ENCODE results near the gene PPP1R9A. TPM values are rescaled to one million over a fixed set of nuclear protein-coding genes. Genes with fewer than 3 reads are reported as not detected.

The PPP1R9A gene
- total RNA-seq, 1 donor from 2014 or later: 14.1 TPM

DNA sequence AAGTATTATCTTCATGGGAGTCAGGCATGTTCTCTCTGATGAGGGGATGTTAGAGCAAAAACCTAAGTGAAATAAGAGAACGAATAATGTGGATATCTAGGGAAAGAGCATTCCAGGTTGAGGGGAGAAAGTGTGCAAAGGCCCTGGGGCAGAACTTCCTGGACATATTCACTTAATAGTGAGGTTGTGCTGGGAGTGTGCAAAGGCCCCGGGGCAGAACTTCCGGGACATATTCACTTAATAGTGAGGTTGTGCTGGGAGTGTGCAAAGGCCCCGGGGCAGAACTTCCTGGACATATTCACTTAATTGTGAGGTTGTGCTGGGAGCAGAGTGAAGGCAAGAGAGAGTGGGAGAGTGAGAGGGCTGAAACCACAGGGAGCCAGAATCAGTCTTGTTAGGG is 405.2 kb downstream of the PPP1R9A start:
- H3K4me3 ChIP-seq (ENCODE audit: low read depth, low read length): no peak overlapping the region
- no peak for DNase-seq (ENCODE audit: low read depth)
- TF ChIP-seq, protein P1, sequence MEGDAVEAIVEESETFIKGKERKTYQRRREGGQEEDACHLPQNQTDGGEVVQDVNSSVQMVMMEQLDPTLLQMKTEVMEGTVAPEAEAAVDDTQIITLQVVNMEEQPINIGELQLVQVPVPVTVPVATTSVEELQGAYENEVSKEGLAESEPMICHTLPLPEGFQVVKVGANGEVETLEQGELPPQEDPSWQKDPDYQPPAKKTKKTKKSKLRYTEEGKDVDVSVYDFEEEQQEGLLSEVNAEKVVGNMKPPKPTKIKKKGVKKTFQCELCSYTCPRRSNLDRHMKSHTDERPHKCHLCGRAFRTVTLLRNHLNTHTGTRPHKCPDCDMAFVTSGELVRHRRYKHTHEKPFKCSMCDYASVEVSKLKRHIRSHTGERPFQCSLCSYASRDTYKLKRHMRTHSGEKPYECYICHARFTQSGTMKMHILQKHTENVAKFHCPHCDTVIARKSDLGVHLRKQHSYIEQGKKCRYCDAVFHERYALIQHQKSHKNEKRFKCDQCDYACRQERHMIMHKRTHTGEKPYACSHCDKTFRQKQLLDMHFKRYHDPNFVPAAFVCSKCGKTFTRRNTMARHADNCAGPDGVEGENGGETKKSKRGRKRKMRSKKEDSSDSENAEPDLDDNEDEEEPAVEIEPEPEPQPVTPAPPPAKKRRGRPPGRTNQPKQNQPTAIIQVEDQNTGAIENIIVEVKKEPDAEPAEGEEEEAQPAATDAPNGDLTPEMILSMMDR (conservative IDR thresholded peaks at IDR 0.05; ENCODE audit: low read depth, low read length): no peak

GRCh38 chr7:95316588-95316987 is 409.2 kb downstream of the PPP1R9A start:
- H3K4me3 ChIP-seq (ENCODE audit: low read depth, low read length): no peak overlapping the region
- no peak for DNase-seq (ENCODE audit: low read depth)
- TF ChIP-seq, protein P1 (conservative IDR thresholded peaks at IDR 0.05; ENCODE audit: low read depth, low read length): no peak

GRCh38 chr7:95317546-95317945 is 410.2 kb downstream of the PPP1R9A start:
- no peak overlapping the region for H3K4me3 ChIP-seq (ENCODE audit: low read depth, low read length)
- TF ChIP-seq, protein P1 (conservative IDR thresholded peaks at IDR 0.05; ENCODE audit: low read depth, low read length): no peak
- DNase-seq (ENCODE audit: low read depth): no peak

- no peak overlapping the region for H3K4me3 ChIP-seq (ENCODE audit: low read depth, low read length)
- DNase-seq (ENCODE audit: low read depth): no peak
- TF ChIP-seq, protein P1 (conservative IDR thresholded peaks at IDR 0.05; ENCODE audit: low read depth, low read length): no peak
These were observed 410.6 kb downstream of the PPP1R9A start for GRCh38 chr7:95317966-95318365.

GRCh38 chr7:95318501-95319100 is 411.2 kb downstream of the PPP1R9A start:
- H3K4me3 ChIP-seq (ENCODE audit: low read depth, low read length): no peak overlapping the region
- TF ChIP-seq, protein P1 (conservative IDR thresholded peaks at IDR 0.05; ENCODE audit: low read depth, low read length): no peak
- DNase-seq (ENCODE audit: low read depth): no peak

GRCh38 chr7:95319570-95319969 is 412.2 kb downstream of the PPP1R9A start:
- no peak for DNase-seq (ENCODE audit: low read depth)
- TF ChIP-seq, protein P1 (conservative IDR thresholded peaks at IDR 0.05; ENCODE audit: low read depth, low read length): no peak
- no peak overlapping the region for H3K4me3 ChIP-seq (ENCODE audit: low read depth, low read length)

- no peak overlapping the region for H3K4me3 ChIP-seq (ENCODE audit: low read depth, low read length)
- no peak for DNase-seq (ENCODE audit: low read depth)
- TF ChIP-seq, protein P1 (conservative IDR thresholded peaks at IDR 0.05; ENCODE audit: low read depth, low read length): no peak
These were observed 413.3 kb downstream of the PPP1R9A start for GRCh38 chr7:95320651-95321050.
